GM19467 (cell line): ENCODE measurements around the gene PDGFD.
A peak's percentile ranks its signal among the peaks of the same experiment; 100 is the strongest.

Source experiments
- ATAC-seq: cut with Tn5 transposase; IDR thresholded peaks from one replicate; pipeline ENCODE4 v1.9.1; 2021; ENCODE audit warnings: mild to moderate bottlenecking, moderate library complexity; ENCODE audit not compliant: unreplicated experiment

Gene PDGFD

GRCh38 chr11:103893371-103893770, 270.6 kb downstream of the PDGFD start:
- no peak for ATAC-seq

GRCh38 chr11:103892603-103893002, 271.3 kb downstream of the PDGFD start:
- no peak for ATAC-seq

GRCh38 chr11:103890654-103891053, 273.3 kb downstream of the PDGFD start:
- no peak for ATAC-seq

- ATAC-seq: no peak
These were observed 274.3 kb downstream of the PDGFD start for GRCh38 chr11:103889679-103890078.

DNA sequence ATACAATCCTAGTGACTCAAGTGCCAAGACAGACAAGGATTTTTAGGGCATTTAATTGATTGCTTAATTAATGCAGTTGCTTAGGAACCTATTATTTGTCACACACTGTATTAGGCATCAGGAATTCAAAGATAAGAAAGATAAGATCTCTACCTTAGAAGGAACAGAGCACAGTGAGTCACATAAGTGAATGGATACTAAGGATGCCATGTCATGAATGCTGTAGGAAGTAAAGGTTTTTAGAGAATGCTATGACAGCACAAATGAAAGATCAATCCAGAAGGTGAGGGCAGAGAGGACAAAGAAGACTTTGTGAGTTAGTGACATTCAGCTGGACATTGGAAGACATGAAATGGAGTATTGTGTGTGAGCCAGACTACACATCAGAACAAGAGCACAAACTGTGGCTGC, 275.4 kb downstream of the PDGFD start:
- ATAC-seq: no peak

DNA sequence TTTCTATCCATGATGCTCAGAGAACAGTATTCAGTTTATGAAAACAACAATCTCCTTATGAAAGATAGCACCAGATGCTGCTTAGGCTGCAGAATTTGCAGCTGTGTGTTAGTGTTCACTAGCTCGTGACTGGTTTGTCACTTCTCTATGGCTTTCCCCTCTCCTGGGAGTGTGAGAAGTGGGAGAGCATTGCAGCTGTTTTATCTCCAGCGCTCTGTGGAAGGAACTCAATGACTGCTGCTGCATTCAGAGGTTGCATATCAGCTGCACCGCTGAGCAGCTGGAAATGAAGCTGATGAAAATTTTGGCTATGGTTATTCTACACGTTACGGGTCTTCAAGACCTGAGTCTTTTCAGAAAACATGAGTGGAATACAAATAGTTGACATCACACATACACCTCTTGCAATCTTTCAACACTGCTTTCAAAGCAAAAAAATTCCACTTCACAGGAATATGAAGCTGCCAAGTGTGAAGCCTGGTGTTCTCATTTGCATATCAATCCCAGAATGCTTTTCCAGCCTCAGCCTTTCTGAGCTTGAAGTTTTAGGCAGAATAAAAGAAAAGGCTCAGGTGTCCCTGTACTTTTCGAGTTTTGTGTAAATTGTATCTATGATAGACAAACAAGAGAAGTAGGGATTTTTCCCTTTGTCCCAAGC, 276.8 kb downstream of the PDGFD start:
- peak; percentile 65 for ATAC-seq

- no peak for ATAC-seq
These were observed 280.1 kb downstream of the PDGFD start for GRCh38 chr11:103883856-103884255.

- no peak for ATAC-seq
These were observed 280.7 kb downstream of the PDGFD start for GRCh38 chr11:103883291-103883690.

DNA sequence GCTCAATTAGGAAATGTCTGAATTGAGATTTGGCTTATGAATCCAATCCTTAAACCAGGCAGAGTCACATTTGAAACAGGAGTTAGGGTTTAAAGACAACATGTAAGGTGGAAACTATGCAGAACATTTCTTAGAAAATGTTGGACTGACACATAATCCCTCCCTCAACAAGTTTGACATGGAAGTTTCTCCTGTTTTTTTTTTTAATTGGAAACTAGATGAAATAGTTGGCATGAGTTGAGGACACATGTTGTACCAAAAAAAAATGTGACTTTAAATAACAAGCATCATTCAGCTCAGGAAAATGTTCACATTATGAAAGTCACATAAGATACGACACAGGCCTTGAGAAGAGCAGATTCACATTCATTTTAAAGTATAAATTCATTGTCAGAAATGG, 282.4 kb downstream of the PDGFD start:
- no peak for ATAC-seq

DNA sequence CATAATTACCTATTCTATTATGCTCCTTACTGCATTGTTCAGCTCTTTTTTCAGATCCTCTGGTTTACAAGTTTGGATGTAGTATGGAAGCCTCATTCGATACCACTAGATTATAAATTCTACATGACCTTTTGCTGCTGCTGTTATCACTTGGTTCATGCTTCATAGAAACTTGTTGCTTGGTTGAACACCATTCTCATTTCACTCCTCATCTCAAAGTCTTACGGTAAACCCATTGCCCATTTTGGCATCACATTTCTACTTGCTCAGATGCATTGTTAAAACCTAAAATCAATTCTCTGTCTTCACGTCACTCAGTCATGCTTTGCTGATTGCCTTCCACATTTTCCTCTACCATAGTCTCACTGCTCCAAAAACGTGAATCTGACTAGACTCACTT, 283.0 kb downstream of the PDGFD start:
- ATAC-seq: peak; percentile 54

DNA sequence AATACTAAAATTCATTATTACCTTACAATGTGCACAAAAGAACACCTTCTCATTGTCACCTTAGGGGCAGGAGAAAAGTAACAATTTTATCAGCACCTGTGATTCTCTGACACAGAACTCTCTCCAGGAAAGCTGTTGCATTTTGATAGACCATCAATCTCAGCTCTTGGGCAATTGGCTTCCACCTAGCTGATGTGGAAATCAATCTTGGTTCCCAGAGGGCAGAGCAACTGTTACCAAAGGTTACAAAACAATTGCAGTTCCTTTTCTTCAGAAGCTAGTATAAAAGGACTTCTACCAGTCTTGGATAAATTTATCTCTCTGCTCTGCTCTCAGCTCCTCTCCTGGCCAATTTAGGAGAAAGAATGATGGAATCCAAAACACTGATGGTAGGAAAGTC, 285.3 kb downstream of the PDGFD start:
- no peak for ATAC-seq

DNA sequence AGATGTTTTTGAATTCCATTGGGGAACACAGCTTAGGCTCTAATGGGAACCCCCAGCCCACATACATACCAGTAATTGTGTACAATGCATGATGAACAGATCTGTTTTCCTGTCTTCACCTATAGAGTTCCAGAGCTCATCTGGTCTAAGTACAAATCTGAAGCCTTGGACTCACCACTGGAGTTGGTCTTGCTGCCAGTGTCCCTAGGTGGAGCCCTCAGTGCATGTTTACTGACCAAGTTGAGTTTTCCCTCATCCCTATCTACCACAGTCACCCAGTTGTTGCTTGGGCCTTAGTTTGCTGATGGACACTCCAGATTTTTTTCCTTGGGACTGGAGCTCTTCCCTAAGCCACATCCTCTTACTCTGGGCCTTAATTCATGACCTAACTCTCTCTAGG, 286.7 kb downstream of the PDGFD start:
- ATAC-seq: no peak

DNA sequence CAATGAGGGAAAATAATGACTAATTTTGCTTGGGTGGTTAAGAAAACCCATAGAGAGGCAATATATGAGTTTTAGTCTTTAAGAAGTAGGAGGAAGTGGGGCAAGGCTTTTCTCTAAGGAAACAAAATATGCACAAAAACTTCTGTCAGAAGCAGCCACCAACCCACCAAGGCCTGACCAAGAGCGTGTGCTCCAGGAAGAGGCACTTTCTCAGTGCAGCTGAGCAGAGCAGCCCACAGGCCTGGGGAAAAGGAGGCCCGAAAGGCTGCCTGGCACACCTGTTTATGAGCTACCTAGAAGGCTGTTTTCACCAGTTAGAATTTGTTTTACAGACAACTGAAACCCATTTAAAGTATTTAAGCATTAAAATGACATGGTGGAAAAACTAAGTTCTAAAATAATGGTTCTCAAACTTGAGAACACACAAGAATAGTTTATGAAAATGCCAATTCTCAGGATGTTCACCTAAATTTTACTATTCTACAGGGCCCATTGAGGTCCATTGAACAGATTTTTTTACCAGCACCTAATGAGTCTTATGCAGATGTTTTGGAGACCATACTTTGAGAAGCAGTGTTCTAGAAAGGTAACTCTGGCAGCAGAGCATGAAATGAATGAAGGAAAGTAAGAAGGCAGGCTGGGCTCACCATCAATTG, 288.0 kb downstream of the PDGFD start:
- ATAC-seq: peak; percentile 94

- no peak for ATAC-seq
These were observed 291.2 kb downstream of the PDGFD start for GRCh38 chr11:103872748-103873147.

GRCh38 chr11:103871923-103872551, 291.9 kb downstream of the PDGFD start:
- ATAC-seq: no peak

DNA sequence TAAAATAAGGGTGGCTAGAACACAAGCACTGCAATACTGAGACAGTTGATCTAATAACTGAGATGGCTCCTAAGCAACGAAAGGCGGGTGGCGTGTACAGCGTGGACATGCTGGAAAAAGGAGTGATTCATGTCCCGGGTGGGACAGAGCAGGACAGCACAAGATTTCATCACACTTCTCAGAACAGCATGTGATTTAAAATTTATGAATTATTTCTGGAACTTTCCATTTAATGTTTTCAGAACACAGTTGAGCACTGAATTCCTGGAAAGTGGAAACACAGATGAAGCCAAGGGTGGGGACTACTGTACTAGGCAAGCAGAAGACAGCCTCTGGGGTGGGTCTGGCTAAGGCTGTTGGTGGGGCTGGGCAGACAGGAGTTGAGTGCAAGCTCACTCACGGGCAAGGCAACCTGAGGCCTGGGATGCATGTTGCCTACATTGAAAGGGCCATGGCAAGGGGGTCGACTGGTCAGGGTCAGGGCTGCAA, 293.1 kb downstream of the PDGFD start:
- ATAC-seq: no peak

GRCh38 chr11:103867481-103867880, 296.5 kb downstream of the PDGFD start:
- ATAC-seq: no peak

- ATAC-seq: no peak
These were observed 300.4 kb downstream of the PDGFD start for GRCh38 chr11:103863497-103863896.

GRCh38 chr11:103862802-103863174, 301.2 kb downstream of the PDGFD start:
- no peak for ATAC-seq

DNA sequence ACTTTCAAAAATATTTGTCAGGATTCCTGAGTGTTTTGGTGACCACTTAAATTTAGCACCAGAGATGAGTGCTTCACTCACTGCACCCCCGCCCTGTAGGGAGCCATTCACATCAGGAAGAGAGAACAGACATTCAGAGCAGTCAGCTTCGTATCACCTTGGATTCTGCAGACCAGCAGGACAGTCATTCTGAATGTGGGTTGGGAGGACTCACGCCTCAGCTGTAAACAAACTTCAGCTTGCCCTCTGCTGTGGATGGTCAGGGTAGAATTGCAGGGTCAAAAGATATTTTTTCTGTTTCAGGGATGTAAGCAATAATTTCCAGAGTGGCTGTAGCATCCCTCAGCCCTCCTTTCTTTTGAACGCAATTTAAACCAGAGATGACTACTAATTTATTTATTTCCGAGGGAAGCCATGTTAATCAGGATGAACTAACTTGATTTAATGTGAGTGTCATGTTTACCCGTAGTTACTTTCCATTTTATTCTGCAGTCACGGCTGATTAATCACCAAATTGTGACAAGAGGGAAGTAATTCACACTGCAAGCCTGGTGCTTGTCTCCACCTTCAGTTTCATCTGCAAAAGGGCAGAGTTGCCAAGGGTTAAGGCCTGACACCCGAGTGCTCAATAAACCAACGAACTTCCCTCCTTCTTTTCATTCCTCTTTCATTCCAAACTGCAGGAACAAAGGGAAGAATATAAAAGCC, 301.7 kb downstream of the PDGFD start:
- ATAC-seq: peak; percentile 82
